Amygdala (tissue), 56 donors: ENCODE measurements around the gene CDH13.

Source experiments
- DNase-seq, 56 donors: peaks; one replicate each; lab custom pipeline; 2025; lab: John Stamatoyannopoulos, UW

The CDH13 gene

GRCh38 chr16:82972331-82972919 is 345.7 kb downstream of the CDH13 start:
- no peak for DNase-seq

GRCh38 chr16:82979406-82980111 is 352.8 kb downstream of the CDH13 start:
- no peak for DNase-seq

DNA sequence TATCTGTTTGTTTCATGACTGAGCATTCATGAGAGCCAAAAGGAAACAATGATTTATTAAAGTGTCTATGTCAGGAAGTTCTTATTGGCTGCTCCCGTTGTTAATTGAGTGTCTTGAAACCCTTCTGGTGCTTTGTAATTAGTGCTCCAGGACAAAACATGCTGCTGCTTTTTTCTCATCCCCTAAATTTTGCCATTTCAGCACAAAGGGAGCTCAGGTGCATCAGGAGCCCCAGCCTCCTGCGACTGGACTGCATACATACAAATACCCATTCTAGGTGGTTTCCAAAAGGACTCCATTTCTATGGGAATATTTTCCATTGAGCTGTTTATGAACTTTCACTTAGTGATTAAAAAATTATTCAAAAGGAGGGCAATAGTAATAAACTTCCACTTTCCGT is 354.0 kb downstream of the CDH13 start:
- no peak for DNase-seq

DNA sequence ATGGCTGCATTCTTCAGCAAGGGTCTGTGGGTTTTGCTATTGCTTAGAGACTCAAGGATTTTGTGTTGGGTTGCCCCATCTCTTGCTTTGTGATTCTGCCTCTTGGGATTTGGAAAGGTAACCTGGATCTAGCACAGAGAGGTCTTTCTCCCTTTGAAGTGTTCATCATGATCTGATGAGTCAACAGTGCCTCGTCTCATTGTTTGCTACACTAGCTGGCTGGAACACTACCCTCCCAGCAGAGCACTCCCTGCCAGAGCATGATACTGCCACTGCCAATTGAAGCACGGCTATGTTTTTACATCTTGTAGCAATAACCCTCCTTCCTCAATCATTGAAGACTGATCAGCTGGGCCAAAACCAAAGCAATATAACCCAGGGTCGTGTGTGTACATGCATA is 361.0 kb downstream of the CDH13 start:
- DNase-seq, result no peak

GRCh38 chr16:82990155-82990554 is 363.4 kb downstream of the CDH13 start:
- DNase-seq, result no peak

GRCh38 chr16:82991410-82991809 is 364.6 kb downstream of the CDH13 start:
- DNase-seq, result no peak

DNA sequence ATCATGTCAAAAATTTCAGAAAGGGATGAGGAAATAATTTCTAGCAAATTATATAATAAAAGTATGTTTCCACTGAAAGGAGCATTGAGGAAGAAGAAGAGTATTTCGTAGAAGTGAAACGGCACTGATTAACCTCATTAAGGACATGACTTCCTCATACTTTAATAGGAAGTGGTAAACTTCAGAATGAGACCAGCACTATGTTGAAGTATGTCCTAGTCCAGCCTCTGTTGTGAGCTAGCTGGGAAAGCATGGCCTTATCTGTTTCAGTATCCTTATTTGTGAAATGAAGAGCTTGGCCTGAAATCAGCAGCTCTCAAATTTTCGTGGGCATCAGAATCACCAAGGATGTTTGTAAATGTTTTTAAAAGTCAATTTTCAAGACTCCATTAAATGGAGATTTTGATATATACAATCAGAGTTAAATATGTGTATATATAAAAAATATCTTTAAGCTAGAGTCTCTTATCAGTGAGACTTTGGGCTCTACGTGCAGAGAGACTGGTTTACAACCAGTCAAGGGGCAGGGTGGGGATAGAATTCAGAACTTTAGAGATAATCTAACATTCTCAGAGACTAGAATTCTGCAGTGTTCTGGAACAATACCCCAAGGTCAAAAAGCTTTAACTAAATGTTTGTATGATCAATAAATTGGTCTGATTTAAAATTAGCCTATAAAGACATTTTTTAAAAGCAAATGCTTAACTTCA is 365.4 kb downstream of the CDH13 start:
- DNase-seq, result no peak

- DNase-seq, result no peak
Observed at GRCh38 chr16:82992786-82993185, 366.0 kb downstream of the CDH13 start.

DNA sequence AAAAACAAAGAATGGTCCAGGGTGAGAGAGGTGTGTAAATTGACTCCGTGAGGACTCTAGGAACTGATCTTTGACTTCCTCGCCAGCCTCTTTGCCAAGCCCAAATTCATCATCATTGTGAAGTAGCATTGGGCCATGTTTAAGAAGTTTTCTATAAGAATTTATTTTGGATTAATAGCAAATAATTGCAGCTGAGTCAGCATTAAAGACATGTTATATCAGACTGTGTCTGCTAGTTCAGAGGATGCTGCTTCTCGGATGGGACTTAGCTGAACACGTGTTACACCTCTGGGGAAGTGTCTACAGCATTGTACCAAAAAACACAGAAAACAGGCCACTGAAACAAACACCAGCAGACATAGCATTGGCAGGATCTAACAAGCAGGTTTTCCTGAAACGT is 366.6 kb downstream of the CDH13 start:
- no peak for DNase-seq

DNA sequence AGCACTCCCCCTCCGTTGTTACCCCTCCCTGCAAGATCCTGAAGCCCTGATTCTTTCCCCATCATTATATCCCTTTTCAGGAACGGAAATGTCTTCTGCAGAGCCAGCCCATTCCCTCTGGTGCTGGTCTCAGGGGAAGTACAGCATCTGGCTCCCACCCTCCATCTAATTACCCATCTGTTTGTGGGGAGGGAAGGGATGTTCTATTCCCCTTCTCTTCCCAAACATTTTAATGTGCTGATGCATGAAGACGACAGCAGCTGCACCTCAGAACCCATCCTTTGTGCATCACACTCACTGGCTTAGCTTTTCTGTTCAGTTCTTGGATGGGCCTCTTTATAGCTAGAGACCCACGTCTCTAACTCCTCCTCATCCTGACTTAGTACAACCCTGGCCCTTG is 367.2 kb downstream of the CDH13 start:
- DNase-seq, result no peak

DNA sequence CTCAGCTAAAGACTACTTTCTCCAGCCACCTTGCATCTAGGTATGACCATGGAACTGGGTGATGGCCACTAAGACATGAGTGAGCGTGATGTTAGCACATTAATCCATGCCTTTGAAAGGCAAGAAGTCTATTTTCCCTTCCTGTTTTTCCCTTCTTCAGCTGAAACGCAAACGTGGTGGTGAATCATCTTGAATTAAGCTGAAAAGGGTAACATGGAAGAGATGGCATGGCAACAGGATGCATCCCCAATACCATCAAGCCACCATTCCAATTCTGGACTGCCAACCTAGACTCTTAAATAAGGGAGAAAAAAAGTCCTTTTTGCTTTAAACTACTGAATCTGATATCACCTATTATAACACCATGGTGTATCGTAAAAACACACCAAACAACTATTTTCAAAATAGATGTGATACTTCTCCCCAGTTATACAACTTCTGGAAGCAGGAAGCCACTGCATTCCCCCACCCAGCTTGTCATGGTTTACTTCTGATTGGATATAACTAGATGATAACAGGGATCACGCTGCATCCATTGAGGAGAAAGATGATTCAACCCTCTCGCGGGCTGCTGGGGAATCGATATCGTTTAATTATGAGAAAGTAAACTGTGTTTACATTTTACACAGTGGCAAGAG is 368.6 kb downstream of the CDH13 start:
- DNase-seq, result no peak

DNA sequence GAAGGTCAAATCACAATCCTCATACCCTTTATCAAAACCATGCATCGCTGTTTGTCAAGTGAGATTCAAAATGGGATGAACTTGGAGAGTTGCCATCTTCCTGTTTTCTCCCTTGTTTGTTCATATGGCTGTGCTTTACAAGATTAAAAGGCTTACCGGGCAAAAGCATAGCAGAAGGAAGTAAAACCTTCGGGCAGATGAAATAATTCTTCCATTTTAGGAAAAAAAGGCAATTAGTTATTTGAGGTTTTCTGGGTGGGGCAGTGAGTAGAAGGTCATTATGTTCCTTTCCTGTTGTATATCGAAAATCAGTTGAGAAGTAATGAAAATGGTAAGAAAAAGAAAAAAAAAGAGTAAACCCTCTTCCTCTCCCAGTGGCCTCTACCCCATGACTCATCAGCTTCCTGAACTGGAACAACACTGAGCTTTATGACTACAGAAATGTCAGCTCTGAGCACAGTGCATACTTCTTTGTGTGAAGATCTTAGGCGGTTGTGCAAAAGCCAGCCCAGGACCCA is 369.2 kb downstream of the CDH13 start:
- DNase-seq, result no peak

- DNase-seq, result no peak
Observed at GRCh38 chr16:82996814-82997213, 370.0 kb downstream of the CDH13 start.

GRCh38 chr16:82999711-83000110 is 372.9 kb downstream of the CDH13 start:
- DNase-seq, result no peak

GRCh38 chr16:83002351-83003334 is 375.9 kb downstream of the CDH13 start:
- no peak for DNase-seq

GRCh38 chr16:83004868-83005652 is 378.3 kb downstream of the CDH13 start:
- DNase-seq, result no peak

GRCh38 chr16:83005653-83006160 is 378.9 kb downstream of the CDH13 start:
- no peak for DNase-seq

- no peak for DNase-seq
Observed at GRCh38 chr16:83010776-83011720, 384.3 kb downstream of the CDH13 start.
